K562 (cell line): ENCODE results near the gene ZNF302. TPM values are rescaled to one million over a fixed set of nuclear protein-coding genes. Genes with fewer than 3 reads are reported as not detected.

Experiments used
- CCAR2 ChIP-seq: fragments of 200-400 bp; formaldehyde crosslinking; IDR thresholded peaks from 2 replicates; pipeline ENCODE4 v1.6.1; 2017; ENCODE audit warnings: mild to moderate bottlenecking, low read depth, low read length
- CEBPB ChIP-seq: fragments of 450-650 bp; IDR thresholded peaks from 2 replicates; pipeline ENCODE4 v1.6.1; 2016; ENCODE audit warnings: missing genetic modification characterization, missing compliant biosample characterization
- DACH1 ChIP-seq: fragments of 450-650 bp; IDR thresholded peaks from 2 replicates; pipeline ENCODE4 v1.6.1; 2018; ENCODE audit not compliant: partially characterized antibody
- EHMT2 ChIP-seq: fragments of 450-650 bp; IDR thresholded peaks from 2 replicates; pipeline ENCODE4 v1.6.1; 2018; ENCODE audit warnings: antibody characterized with exemption
- ELF2 ChIP-seq: fragments of 250-450 bp; sonication (Bioruptor Pico); IDR thresholded peaks from 2 replicates; pipeline ENCODE4 v1.5.0; 2021; ENCODE audit warnings: mild to moderate bottlenecking
- FOXP1 ChIP-seq: sonication (generic); formaldehyde crosslinking; IDR thresholded peaks from 2 replicates; pipeline ENCODE4 v1.8.0; 2022; ENCODE audit warnings: mild to moderate bottlenecking, missing genetic modification reagents
- FUS ChIP-seq: fragments of 200-400 bp; formaldehyde crosslinking; optimal IDR thresholded peaks from 2 replicates; pipeline ENCODE3; 2017; ENCODE audit warnings: low read depth, low read length
- KLF16 ChIP-seq: IDR thresholded peaks from 2 replicates; pipeline ENCODE4 v1.6.1; 2016; ENCODE audit warnings: antibody characterized with exemption
- MAFG ChIP-seq: fragments of 450-650 bp; conservative IDR thresholded peaks from 2 replicates; pipeline ENCODE4 v1.6.1; 2016; ENCODE audit warnings: missing genetic modification characterization, missing compliant biosample characterization
- NCOR1 ChIP-seq: fragments of 450-650 bp; IDR thresholded peaks from 2 replicates; pipeline ENCODE4 v1.6.1; 2016; ENCODE audit warnings: mild to moderate bottlenecking, moderate library complexity
- NR1H2 ChIP-seq: sonication (generic); formaldehyde crosslinking; IDR thresholded peaks from 2 replicates; pipeline ENCODE4 v1.4.0; 2020; ENCODE audit warnings: mild to moderate bottlenecking, missing genetic modification reagents
- RBM15 ChIP-seq: fragments of 200-400 bp; formaldehyde crosslinking; IDR thresholded peaks from 2 replicates; pipeline ENCODE4 v1.6.1; 2018; ENCODE audit warnings: mild to moderate bottlenecking, low read length, moderate library complexity; ENCODE audit not compliant: insufficient read depth
- SETDB1 ChIP-seq: IDR thresholded peaks from one replicate; pipeline ENCODE4 v1.6.1; 2012; ENCODE audit warnings: low read length, control low read depth, inconsistent platforms
- SMAD2 ChIP-seq: fragments of 150-350 bp; IDR thresholded peaks from 2 replicates; pipeline ENCODE4 v1.6.1; 2014; ENCODE audit warnings: low read depth, mild to moderate bottlenecking, low read length
- SNIP1 ChIP-seq: fragments of 450-650 bp; IDR thresholded peaks from 2 replicates; pipeline ENCODE4 v1.7.1; 2017; ENCODE audit warnings: low read depth, mild to moderate bottlenecking
- ZNF124 ChIP-seq: sonication (generic); formaldehyde crosslinking; IDR thresholded peaks from 2 replicates; pipeline ENCODE4 v1.8.1; 2022; ENCODE audit warnings: missing genetic modification reagents
- ZNF586 ChIP-seq: fragments of 450-650 bp; formaldehyde crosslinking; conservative IDR thresholded peaks from 2 replicates; pipeline ENCODE4 v1.4.0; 2020; ENCODE audit warnings: mild to moderate bottlenecking, moderate library complexity
- ZNF764 ChIP-seq: fragments of 250-450 bp; sonication (Bioruptor Pico); IDR thresholded peaks from 2 replicates; pipeline ENCODE4 v1.4.0; 2020; ENCODE audit warnings: low read depth, mild to moderate bottlenecking, moderate library complexity
- ZNF79 ChIP-seq: fragments of 250-450 bp; sonication (Bioruptor Pico); IDR thresholded peaks from 2 replicates; pipeline ENCODE4 v1.4.0; 2020; ENCODE audit warnings: low read depth, mild to moderate bottlenecking, moderate library complexity
- ZSCAN32 ChIP-seq: fragments of 450-650 bp; formaldehyde crosslinking; IDR thresholded peaks from 2 replicates; pipeline ENCODE4 v1.4.0; 2020; ENCODE audit warnings: mild to moderate bottlenecking, moderate library complexity
- polyA plus RNA-seq, 8 experiments: library from polyadenylated mRNA; depleted of rRNA in 4 of 8; stranded (reverse) in 5 of 8; unstranded in 3 of 8; fragments of >200 nt; fragmentation: Nextera tagmentation in 2 of 8; fragmentation: Illumina TruSeq in 1 of 8; extraction: Ambion mirVana in 2 of 8; extraction: Trizol in 1 of 8; gene quantifications; 2 replicates each; pipeline versions ENCODE4 v1.2.1 to v1.2.3, GENCODE V29; 2011 to 2014; ENCODE audit warnings: inconsistent platforms in 1 of 8, missing spikeins in 1 of 8
- total RNA-seq, 7 experiments: library from RNA; depleted of rRNA in 6 of 7; stranded (reverse); fragments of >200 nt in 6 of 7; fragmentation: Illumina TruSeq in 2 of 7; extraction: Trizol in 2 of 7; gene quantifications; 2 replicates each; pipeline versions ENCODE4 v1.2.1 to v1.2.3, GENCODE V29; 2011 to 2021; ENCODE audit warnings: low replicate concordance in 1 of 7
- TF ChIP-seq, protein P1 (sequence below): fragments of 450-650 bp; formaldehyde crosslinking; IDR thresholded peaks from 2 replicates; pipeline ENCODE4 v1.4.0; 2020; ENCODE audit warnings: mild to moderate bottlenecking
- TF ChIP-seq, protein P2 (sequence below): fragments of 250-450 bp; sonication (Bioruptor Pico); IDR thresholded peaks from 2 replicates; pipeline ENCODE4 v1.8.0; 2021; ENCODE audit warnings: moderate library complexity, mild to moderate bottlenecking, inconsistent platforms
- TF ChIP-seq, protein P3 (sequence below): fragments of 450-650 bp; IDR thresholded peaks from 2 replicates; pipeline ENCODE4 v1.6.1; 2016; ENCODE audit warnings: mild to moderate bottlenecking
- TF ChIP-seq, protein P4 (sequence below): fragments of 450-650 bp; IDR thresholded peaks from 2 replicates; pipeline ENCODE4 v1.6.1; 2016; ENCODE audit warnings: borderline replicate concordance

Gene ZNF302
- total and polyA plus RNA-seq, 9 of the 15 experiments (the other 6 are each of a cell fraction or from before 2014, with no cell fraction given), result 0.08 to 1.0 (median 0.27) TPM; not detected in 1

DNA sequence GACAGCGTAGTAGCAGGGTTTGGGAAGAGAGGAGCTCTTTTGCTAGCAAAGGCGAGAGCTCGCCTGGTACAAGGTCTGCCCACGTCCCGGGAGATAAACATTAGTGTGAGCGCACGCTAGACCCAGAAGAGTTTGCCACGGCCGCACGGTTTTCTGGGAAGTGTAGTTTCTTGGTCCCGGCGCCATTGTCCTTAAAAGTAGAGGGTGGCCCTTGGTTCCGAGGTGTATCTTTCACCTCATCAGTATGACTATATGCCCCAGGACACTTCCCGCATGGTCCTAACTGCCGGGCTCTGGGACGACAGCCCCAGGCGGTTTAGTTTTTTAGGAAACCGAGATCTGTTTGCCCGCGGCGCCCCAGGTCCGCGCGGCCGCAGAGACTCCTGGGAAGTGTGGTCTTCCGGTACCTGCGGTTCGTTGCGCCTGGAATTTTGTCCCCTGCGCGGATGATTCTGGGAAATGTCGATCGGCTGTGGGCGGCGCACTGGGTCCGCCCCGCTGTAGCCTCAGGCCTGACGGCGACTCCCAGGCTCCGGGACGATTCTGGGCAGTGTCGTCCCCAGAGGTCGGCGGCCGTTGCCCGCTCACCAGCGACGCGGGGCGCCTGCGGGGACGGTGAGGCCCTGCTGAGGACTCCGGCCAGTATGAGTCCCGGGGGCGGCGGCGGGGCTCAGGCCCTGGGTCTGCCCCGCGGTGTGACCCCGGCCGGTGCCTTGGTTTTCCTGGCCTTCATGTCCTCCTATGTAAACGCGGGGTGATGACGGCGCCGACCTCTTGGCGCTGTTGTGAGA lies 56.5 kb downstream of the ZNF302 start, which contains the start of gene ZNF181 (continued):
- no peak for TF ChIP-seq SNIP1
- TF ChIP-seq DACH1, result no peak
- TF ChIP-seq CEBPB (tag), result no peak
- TF ChIP-seq ZSCAN32 (CRISPR knock-in tag), result no peak
- TF ChIP-seq RBM15, result no peak
- TF ChIP-seq, protein P1, sequence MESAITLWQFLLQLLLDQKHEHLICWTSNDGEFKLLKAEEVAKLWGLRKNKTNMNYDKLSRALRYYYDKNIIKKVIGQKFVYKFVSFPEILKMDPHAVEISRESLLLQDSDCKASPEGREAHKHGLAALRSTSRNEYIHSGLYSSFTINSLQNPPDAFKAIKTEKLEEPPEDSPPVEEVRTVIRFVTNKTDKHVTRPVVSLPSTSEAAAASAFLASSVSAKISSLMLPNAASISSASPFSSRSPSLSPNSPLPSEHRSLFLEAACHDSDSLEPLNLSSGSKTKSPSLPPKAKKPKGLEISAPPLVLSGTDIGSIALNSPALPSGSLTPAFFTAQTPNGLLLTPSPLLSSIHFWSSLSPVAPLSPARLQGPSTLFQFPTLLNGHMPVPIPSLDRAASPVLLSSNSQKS (CRISPR knock-in tag), result no peak
- TF ChIP-seq NR1H2 (CRISPR knock-in tag), result peak; percentile 35; the same call in 1 of the 2 replicates
- TF ChIP-seq, protein P2, sequence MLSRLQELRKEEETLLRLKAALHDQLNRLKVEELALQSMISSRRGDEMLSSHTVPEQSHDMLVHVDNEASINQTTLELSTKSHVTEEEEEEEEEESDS (CRISPR knock-in tag), result no peak
- TF ChIP-seq FOXP1 (CRISPR knock-in tag), result peak; percentile 52; the same call in 1 of the 2 replicates
- TF ChIP-seq, protein P3, sequence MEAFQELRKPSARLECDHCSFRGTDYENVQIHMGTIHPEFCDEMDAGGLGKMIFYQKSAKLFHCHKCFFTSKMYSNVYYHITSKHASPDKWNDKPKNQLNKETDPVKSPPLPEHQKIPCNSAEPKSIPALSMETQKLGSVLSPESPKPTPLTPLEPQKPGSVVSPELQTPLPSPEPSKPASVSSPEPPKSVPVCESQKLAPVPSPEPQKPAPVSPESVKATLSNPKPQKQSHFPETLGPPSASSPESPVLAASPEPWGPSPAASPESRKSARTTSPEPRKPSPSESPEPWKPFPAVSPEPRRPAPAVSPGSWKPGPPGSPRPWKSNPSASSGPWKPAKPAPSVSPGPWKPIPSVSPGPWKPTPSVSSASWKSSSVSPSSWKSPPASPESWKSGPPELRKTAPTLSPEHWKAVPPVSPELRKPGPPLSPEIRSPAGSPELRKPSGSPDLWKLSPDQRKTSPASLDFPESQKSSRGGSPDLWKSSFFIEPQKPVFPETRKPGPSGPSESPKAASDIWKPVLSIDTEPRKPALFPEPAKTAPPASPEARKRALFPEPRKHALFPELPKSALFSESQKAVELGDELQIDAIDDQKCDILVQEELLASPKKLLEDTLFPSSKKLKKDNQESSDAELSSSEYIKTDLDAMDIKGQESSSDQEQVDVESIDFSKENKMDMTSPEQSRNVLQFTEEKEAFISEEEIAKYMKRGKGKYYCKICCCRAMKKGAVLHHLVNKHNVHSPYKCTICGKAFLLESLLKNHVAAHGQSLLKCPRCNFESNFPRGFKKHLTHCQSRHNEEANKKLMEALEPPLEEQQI, result no peak; the same call in 1 of the 2 replicates
- no peak for TF ChIP-seq MAFG (tag)
- no peak for TF ChIP-seq ZNF764
- TF ChIP-seq SMAD2, result no peak
- no peak for TF ChIP-seq KLF16
- no peak for TF ChIP-seq ZNF124 (CRISPR knock-in tag)
- TF ChIP-seq EHMT2, result no peak
- TF ChIP-seq ZNF586 (CRISPR knock-in tag), result no peak
- TF ChIP-seq ZNF79, result no peak
- TF ChIP-seq, protein P4, sequence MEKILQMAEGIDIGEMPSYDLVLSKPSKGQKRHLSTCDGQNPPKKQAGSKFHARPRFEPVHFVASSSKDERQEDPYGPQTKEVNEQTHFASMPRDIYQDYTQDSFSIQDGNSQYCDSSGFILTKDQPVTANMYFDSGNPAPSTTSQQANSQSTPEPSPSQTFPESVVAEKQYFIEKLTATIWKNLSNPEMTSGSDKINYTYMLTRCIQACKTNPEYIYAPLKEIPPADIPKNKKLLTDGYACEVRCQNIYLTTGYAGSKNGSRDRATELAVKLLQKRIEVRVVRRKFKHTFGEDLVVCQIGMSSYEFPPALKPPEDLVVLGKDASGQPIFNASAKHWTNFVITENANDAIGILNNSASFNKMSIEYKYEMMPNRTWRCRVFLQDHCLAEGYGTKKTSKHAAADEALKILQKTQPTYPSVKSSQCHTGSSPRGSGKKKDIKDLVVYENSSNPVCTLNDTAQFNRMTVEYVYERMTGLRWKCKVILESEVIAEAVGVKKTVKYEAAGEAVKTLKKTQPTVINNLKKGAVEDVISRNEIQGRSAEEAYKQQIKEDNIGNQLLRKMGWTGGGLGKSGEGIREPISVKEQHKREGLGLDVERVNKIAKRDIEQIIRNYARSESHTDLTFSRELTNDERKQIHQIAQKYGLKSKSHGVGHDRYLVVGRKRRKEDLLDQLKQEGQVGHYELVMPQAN, result peak; percentile 78; the same call in 1 of the 2 replicates
- TF ChIP-seq NCOR1, result peak; percentile 44
- no peak for TF ChIP-seq SETDB1
- TF ChIP-seq FUS, result no peak
- TF ChIP-seq ELF2 (CRISPR knock-in tag), result no peak; the same call in 1 of the 2 replicates
- no peak for TF ChIP-seq CCAR2
